Vagina (tissue), 2 donors: ENCODE measurements around the gene LILRA2. TPM values are rescaled to one million over a fixed set of nuclear protein-coding genes. Genes with fewer than 3 reads are reported as not detected.
"Not testable (repeated sequence)": the region's sequence is repeated elsewhere in the genome, so short reads cannot be mapped to it uniquely, and the experiment has no call there.

Source experiments
- DNase-seq, 2 donors: peaks; one replicate each; pipeline ENCODE4 v3.0.0-alpha.2; 2017; ENCODE audit errors: extremely low spot score in 2 of 2
- H3K27ac ChIP-seq: fragments of 200-600 bp; sonication (generic); one replicate; pipeline ENCODE4 v1.5.1; 2019
- H3K27me3 ChIP-seq: fragments of 200-600 bp; sonication (generic); one replicate; pipeline ENCODE4 v1.5.1; 2019
- H3K36me3 ChIP-seq, 2 donors: fragments of 200-600 bp; sonication (generic); one replicate each; pipeline ENCODE4 v1.5.1; 2017 to 2019
- H3K4me1 ChIP-seq: fragments of 200-600 bp; sonication (generic); one replicate; pipeline ENCODE4 v1.5.1; 2019
- H3K4me3 ChIP-seq, 2 donors: fragments of 200-600 bp; sonication (generic); 1 replicate in 1 of 2; 2 replicates in 1 of 2; pipeline ENCODE4 v1.5.1; 2016 to 2019
- H3K9me3 ChIP-seq: fragments of 200-600 bp; sonication (generic); one replicate; pipeline ENCODE4 v1.5.1; 2019
- CTCF ChIP-seq, 3 experiments: fragments of 450-650 bp in 2 of 3; fragments of 200-600 bp in 1 of 3; sonication (generic) in 1 of 3; IDR thresholded peaks; one replicate each; pipeline ENCODE4 v1.5.1; 2017 to 2019; ENCODE audit warnings: antibody characterized with exemption in 3 of 3, mild to moderate bottlenecking in 2 of 3, moderate library complexity in 2 of 3
- POLR2A ChIP-seq, 2 donors: fragments of 450-650 bp; IDR thresholded peaks; one replicate each; pipeline ENCODE4 v1.6.1; 2017; ENCODE audit warnings: antibody characterized with exemption in 2 of 2, mild to moderate bottlenecking in 2 of 2, moderate library complexity in 2 of 2
- POLR2AphosphoS5 ChIP-seq, 2 donors: sonication (generic); formaldehyde crosslinking; IDR thresholded peaks; one replicate each; pipeline ENCODE4 v1.9.0; 2017; ENCODE audit warnings: antibody characterized with exemption in 2 of 2, mild to moderate bottlenecking in 2 of 2, low read depth in 1 of 2; ENCODE audit not compliant: insufficient read depth in 1 of 2
- intact Hi-C: fragments of 100-400 bp; cut with DNase I; formaldehyde crosslinking; loops from one replicate; pipeline ENCODE4 v1.15.1; 2023
- total RNA-seq: library from RNA; depleted of rRNA; stranded (reverse); fragments of >200 nt; gene quantifications from one replicate; pipeline ENCODE4 v1.2.3, GENCODE V29; 2016

Gene LILRA2
- total RNA-seq, 1 donor from 2014 or later, result not detected

DNA sequence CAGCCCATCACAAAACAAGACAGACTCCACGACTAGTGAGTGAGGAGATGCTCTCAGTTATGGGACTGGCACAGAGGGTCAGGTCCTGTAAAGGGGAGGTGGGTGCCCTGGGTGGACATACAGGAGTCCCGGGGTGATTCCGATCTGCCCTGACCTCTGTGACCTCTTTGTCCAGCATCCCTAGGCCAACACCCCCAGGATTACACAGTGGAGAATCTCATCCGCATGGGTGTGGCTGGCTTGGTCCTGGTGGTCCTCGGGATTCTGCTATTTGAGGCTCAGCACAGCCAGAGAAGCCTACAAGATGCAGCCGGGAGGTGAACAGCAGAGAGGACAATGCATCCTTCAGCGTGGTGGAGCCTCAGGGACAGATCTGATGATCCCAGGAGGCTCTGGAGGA, 13.4 kb downstream of the LILRA2 start:
- no peak for TF ChIP-seq CTCF (IDR thresholded peaks at IDR 0.05)
- TF ChIP-seq POLR2AphosphoS5 (IDR thresholded peaks at IDR 0.05; ENCODE audit: insufficient read depth in 1 of 2, low read depth in 1 of 2), result no peak
- TF ChIP-seq POLR2A (IDR thresholded peaks at IDR 0.05), result no peak
- no peaks in the 10 kb centered on the region for H3K36me3 ChIP-seq
- H3K4me3 ChIP-seq, result no peak overlapping the region
- intact Hi-C loops, result no loop called here
- no peaks in the 10 kb centered on the region for H3K27me3 ChIP-seq
- no peaks in the 10 kb centered on the region for H3K4me1 ChIP-seq
- no peaks in the 10 kb centered on the region for H3K9me3 ChIP-seq
- no peak overlapping the region for H3K27ac ChIP-seq
- peak in 1 of 2 donors; percentile 49 for DNase-seq

DNA sequence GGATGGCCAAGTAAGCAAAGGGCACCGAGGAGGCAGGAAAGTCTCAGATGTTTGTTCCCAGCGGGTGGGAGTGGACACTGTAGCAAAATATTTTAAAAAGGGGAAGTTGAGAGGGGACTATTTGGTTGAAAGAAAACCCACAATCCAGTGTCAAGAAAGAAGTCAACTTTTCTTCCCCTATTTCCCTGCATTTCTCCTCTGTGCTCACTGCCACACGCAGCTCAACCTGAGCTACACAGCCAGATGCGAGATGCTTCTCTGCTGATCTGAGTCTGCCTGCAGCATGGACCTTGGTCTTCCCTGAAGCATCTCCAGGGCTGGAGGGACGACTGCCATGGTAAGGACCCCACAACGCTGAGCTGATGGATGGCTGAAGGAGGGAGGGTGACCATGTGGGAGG, 19.9 kb downstream of the LILRA2 start, which contains the start of gene LILRA1:
LILRA1 (plus strand) TSS at position 188 of the 400 bp plus-strand sequence. CDS start 613 bp downstream, outside the sequence.
- H3K36me3 ChIP-seq, DNase-seq, H3K27ac ChIP-seq, intact Hi-C loops, H3K4me3 ChIP-seq, H3K27me3 ChIP-seq, H3K9me3 ChIP-seq, H3K4me1 ChIP-seq: not testable (repeated sequence)

DNA sequence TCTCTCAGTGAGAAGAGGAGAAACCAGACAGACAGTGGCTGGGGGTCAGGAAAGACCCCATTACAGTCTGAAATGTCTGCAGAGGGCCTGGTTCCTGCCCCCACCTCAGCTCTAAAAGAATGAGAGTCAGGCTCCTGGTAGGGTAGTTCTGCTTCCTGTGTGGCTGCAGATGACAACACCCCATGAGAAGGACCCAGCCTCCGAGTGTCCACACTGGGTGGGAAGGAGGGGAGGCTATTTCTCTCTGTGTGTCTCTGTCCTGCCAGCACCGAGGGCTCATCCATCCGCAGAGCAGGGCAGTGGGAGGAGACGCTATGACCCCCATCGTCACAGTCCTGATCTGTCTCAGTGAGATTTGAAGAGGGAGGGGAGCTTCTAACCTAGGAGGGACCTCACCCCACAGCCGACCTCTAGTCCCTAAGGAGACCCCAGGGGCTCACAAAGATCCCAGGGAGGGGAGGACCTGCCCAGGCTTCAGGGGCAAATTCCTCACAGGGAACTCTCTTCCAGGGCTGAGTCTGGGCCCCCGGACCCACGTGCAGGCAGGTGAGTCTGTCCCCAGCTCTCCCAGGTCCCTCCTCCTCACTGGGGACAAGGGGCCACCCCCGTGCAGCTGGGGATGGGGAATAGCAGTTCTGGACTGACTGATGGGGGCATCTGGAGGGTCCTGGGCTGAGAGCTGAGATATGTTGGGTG, 20.5 kb downstream of the LILRA2 start:
- H3K9me3 ChIP-seq, H3K4me1 ChIP-seq, intact Hi-C loops, DNase-seq, H3K27ac ChIP-seq, H3K27me3 ChIP-seq, H3K36me3 ChIP-seq, H3K4me3 ChIP-seq: not testable (repeated sequence)

DNA sequence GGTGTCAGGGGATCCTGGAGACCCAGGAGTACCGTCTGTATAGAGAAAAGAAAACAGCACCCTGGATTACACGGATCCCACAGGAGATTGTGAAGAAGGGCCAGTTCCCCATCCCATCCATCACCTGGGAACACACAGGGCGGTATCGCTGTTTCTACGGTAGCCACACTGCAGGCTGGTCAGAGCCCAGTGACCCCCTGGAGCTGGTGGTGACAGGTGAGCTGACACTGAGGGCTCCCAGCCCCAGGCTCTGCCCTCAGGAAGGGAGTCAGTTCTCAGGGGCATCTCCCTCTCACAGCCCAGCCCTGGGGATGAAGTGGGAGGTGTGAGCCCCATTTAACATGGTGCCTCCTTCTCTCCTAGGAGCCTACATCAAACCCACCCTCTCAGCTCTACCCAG, 21.1 kb downstream of the LILRA2 start:
- Histone ChIP-seq H3K36me3 (no peaks in the 10 kb centered on the region), H3K4me3 (no peak overlapping the region), H3K27ac (no peak overlapping the region), H3K4me1 (no peaks in the 10 kb centered on the region), H3K27me3 (no peaks in the 10 kb centered on the region), H3K9me3 (no peaks in the 10 kb centered on the region)
- no peak for DNase-seq
- intact Hi-C loops, result no loop called here
- no peak for TF ChIP-seq CTCF (IDR thresholded peaks at IDR 0.05)
- TF ChIP-seq POLR2A (IDR thresholded peaks at IDR 0.05), result no peak
- no peak for TF ChIP-seq POLR2AphosphoS5 (IDR thresholded peaks at IDR 0.05; ENCODE audit: insufficient read depth in 1 of 2, low read depth in 1 of 2)

- intact Hi-C loops, H3K9me3 ChIP-seq, H3K27me3 ChIP-seq, H3K4me1 ChIP-seq, H3K36me3 ChIP-seq, H3K4me3 ChIP-seq, H3K27ac ChIP-seq: not testable (repeated sequence)
- peak in 1 of 2 donors; percentile 74 for DNase-seq
These were observed 22.3 kb downstream of the LILRA2 start for GRCh38 chr19:54595680-54596436.

GRCh38 chr19:54600212-54600611, 26.6 kb downstream of the LILRA2 start:
- Histone ChIP-seq H3K27ac (no peak overlapping the region), H3K27me3 (no peaks in the 10 kb centered on the region), H3K4me1 (no peaks in the 10 kb centered on the region), H3K4me3 (no peak overlapping the region), H3K36me3 (no peaks in the 10 kb centered on the region), H3K9me3 (no peaks in the 10 kb centered on the region)
- intact Hi-C loops, result no loop called here
- no peak for DNase-seq
- TF ChIP-seq POLR2AphosphoS5 (IDR thresholded peaks at IDR 0.05; ENCODE audit: insufficient read depth in 1 of 2, low read depth in 1 of 2) (no peak), CTCF (IDR thresholded peaks at IDR 0.05) (no peak), POLR2A (IDR thresholded peaks at IDR 0.05) (no peak)
